ENCODE data around the gene GATA2.

Gene GATA2

DNA sequence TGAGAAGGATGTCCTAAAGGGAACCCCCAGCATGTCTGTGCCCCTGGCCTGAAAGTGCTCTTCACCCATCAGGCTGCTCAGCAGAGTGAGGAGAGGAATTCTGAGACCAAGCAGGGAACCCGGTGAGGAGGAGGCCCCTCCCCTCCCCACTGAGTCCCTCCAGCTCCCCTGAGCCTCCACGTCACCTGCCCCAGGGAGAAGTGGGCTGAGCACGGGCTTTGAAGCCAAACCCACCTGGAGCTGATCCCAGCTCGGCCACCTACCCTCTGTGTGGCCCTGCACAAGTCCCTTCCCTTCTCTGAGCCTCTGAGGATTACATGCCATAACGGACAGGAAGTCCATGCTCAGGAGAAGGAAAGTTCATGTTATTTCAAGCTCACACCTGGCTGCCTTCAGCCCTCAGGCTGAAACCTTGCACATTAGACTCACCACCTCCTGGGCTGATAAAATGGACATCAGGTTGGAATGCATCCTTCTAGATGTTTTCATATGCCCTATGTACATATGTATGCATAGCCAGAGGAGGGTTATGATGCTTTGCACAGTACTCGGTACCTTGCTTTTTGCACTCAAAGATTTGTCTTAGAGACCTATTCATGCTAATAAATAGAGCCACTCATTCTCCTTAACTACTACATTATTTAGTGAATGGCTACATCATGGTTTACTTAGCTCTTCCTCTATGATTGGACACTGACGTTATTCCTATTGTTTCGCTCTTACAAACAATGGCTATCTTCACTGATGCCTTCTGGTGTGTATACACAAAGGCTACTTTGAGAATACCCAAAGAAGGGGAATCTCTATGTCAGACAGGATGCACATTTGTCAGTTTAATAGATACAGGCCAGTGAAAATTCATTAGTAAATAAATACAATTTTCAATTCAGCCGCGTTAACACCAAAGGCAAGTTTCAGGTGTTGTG, 31.6 kb upstream of the GATA2 start:
- no peak for DNase-seq (ENCODE audit: extremely low read depth, low read depth)
- H3K4me3 ChIP-seq (replicated peaks; ENCODE audit: low read depth, low read length) = no peak overlapping the region
- TF ChIP-seq, protein P1, sequence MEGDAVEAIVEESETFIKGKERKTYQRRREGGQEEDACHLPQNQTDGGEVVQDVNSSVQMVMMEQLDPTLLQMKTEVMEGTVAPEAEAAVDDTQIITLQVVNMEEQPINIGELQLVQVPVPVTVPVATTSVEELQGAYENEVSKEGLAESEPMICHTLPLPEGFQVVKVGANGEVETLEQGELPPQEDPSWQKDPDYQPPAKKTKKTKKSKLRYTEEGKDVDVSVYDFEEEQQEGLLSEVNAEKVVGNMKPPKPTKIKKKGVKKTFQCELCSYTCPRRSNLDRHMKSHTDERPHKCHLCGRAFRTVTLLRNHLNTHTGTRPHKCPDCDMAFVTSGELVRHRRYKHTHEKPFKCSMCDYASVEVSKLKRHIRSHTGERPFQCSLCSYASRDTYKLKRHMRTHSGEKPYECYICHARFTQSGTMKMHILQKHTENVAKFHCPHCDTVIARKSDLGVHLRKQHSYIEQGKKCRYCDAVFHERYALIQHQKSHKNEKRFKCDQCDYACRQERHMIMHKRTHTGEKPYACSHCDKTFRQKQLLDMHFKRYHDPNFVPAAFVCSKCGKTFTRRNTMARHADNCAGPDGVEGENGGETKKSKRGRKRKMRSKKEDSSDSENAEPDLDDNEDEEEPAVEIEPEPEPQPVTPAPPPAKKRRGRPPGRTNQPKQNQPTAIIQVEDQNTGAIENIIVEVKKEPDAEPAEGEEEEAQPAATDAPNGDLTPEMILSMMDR (IDR thresholded peaks at IDR 0.05; ENCODE audit: low read depth, low read length, missing control alignments) = no peak

DNA sequence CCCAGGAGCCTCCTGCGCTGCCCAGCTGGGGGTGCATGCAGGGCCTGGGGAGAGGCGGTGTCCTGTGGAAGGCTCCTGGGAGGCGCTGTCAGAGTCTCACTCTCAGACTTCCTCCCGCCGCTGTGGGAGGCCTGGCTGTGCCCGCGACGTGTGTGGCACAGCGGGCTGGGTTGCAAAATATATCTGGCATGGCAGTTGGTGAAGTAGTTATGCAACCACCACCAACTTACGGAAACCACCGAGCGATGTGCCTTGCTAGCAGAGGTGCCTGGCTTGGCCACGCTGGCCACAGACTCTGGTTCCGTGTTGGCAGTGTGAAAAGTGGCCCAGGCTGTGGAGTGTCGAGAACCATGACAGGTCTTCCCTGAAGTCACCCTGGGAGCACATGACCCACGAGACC, 30.6 kb upstream of the GATA2 start:
- H3K4me3 ChIP-seq (replicated peaks; ENCODE audit: low read depth, low read length) = no peak overlapping the region
- TF ChIP-seq, protein P1 (IDR thresholded peaks at IDR 0.05; ENCODE audit: low read depth, low read length, missing control alignments) = no peak
- DNase-seq (ENCODE audit: extremely low read depth, low read depth) = no peak

DNA sequence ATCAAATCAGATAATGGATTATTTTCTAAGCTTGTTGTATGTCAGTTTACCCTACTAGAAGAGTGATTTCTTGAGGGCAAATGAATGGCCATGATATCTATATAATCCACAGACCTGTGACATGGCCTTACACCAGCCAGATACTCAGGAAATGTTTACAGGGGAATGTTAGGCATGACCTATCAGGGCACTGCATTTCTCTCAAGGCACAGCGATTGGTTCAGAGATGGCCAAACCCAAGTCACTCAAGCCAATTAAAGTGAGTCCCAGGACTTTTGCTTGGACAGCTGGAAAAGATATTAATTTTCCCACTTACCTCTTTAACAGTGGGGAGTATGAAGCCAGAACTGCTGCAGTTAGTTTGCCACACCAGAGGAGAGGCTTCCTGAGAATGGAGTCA, 28.7 kb upstream of the GATA2 start:
- DNase-seq (ENCODE audit: extremely low read depth, low read depth) = no peak
- H3K4me3 ChIP-seq (replicated peaks; ENCODE audit: low read depth, low read length) = no peak overlapping the region
- TF ChIP-seq, protein P1 (IDR thresholded peaks at IDR 0.05; ENCODE audit: low read depth, low read length, missing control alignments) = no peak

DNA sequence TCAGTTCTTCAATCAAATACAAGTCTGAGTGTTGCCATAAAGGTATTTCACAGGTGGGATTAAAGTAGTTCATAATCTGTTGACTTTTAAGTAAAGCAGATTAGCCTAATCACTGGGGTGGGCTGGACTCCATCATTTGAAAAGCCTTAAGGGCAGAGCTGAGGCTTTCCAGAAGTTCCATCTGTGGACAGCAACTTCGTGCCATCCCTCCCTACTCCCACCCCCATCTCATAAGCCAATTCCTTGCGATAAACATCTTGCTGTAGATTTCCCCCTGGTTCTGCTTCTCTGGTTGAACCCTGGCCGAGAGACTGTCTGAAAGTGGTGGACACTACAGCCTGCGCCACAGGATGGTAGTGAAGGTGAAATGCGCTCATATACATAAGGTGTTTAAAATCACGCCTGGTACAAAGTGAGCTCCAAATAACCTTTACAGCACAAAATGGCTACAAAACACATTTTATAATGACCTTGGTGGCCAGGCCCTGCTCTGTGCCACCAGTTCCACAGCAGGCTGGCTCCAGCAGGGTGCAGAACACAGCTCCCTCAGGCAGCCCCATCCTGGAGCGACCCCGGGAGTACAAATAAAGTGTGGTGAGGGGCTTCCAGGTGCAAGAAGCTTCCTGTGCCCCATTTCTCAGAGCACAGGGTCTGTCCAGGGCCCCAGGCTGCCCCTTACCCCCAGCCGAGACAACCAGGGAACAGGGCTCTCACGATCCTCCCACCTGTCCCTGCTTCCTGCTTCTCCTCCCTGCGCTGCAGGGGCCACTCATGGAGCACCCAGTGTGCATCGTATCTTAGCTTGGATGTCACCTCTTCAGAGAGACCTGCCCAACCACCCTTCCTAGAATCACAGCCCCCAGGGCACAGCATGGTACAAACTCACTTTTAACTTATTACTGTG, 25.8 kb upstream of the GATA2 start:
- H3K4me3 ChIP-seq (replicated peaks; ENCODE audit: low read depth, low read length) = no peak overlapping the region
- TF ChIP-seq, protein P1 (IDR thresholded peaks at IDR 0.05; ENCODE audit: low read depth, low read length, missing control alignments) = no peak
- no peak for DNase-seq (ENCODE audit: extremely low read depth, low read depth)

DNA sequence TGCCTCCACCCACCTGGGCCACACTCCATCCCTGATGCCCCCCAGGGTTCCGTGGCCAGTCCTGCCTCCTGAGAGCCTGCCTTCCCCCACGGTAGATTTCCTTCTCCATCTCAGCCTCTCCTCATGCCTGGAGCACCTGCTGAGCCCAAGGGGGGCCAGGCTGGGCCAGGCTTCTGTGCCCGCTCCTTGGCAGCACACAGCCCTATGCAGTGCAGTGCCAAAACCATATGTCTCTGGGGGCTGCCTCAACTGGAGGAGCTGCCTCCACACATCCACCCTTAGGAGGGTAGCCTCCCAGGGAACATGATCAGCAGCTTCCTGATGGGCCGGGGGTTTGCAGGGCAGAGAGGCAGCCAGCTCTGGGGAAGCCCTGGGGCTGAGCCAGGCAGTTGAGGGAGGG, 24.6 kb upstream of the GATA2 start:
- H3K4me3 ChIP-seq (replicated peaks; ENCODE audit: low read depth, low read length) = no peak overlapping the region
- no peak for DNase-seq (ENCODE audit: extremely low read depth, low read depth)
- TF ChIP-seq, protein P1 (IDR thresholded peaks at IDR 0.05; ENCODE audit: low read depth, low read length, missing control alignments) = no peak

DNA sequence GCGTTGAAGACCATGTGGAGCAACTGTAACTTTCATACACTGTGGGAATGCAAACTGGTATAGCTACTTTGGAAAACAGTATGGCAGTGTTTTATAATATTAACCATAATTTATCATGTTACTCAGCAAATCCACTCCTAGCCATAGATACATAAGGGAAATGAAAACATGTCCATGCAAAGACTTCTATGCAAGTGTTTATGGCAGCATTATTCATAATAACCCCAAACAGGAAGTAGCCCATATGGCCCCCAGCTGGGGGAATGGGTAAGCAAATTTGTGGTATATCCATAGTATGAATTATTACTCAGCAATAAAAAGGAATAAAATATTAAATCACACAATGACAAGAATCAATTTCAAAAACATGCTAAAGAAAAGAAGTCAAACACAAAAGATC, 23.0 kb upstream of the GATA2 start:
- no peak for DNase-seq (ENCODE audit: extremely low read depth, low read depth)
- TF ChIP-seq, protein P1 (IDR thresholded peaks at IDR 0.05; ENCODE audit: low read depth, low read length, missing control alignments) = no peak
- H3K4me3 ChIP-seq (replicated peaks; ENCODE audit: low read depth, low read length) = no peak overlapping the region

Data from HFF-Myc (cell line).